ENCODE data around the gene CHMP1B.

DNA sequence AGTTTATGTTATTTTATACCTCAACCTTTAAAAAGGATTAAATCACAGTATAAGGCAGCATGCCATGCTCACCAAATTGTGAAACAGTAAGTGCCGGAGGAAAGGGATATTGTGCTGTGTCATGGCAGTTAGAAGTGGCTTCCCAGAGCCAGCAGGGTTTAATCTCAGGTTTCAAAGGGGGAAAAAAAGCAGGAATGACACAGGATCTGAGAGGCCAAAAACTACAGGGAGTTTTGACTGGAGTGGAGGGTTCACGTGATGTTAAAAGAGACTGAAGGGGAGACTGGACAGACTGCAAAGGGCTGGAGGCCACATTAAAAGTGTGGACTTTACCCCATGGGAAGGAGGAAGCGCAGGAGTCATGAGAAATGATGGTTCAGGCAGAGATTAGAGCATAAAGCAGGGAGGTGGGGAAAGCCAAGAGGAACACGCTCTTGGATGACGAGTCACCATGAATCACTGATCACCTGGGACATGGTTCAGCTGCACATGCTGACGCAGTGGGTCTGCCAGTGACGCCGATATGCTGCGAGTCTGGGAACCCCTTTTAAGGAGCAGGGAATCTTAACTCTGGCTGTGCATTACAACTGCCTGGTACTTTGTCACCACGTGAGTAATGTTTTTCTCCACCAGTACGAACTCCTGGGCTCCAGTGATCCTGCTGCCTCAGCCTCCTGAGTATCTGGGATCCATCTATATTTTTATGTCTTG is 6.1 kb downstream of the CHMP1B start:
- TF ChIP-seq, protein P1, sequence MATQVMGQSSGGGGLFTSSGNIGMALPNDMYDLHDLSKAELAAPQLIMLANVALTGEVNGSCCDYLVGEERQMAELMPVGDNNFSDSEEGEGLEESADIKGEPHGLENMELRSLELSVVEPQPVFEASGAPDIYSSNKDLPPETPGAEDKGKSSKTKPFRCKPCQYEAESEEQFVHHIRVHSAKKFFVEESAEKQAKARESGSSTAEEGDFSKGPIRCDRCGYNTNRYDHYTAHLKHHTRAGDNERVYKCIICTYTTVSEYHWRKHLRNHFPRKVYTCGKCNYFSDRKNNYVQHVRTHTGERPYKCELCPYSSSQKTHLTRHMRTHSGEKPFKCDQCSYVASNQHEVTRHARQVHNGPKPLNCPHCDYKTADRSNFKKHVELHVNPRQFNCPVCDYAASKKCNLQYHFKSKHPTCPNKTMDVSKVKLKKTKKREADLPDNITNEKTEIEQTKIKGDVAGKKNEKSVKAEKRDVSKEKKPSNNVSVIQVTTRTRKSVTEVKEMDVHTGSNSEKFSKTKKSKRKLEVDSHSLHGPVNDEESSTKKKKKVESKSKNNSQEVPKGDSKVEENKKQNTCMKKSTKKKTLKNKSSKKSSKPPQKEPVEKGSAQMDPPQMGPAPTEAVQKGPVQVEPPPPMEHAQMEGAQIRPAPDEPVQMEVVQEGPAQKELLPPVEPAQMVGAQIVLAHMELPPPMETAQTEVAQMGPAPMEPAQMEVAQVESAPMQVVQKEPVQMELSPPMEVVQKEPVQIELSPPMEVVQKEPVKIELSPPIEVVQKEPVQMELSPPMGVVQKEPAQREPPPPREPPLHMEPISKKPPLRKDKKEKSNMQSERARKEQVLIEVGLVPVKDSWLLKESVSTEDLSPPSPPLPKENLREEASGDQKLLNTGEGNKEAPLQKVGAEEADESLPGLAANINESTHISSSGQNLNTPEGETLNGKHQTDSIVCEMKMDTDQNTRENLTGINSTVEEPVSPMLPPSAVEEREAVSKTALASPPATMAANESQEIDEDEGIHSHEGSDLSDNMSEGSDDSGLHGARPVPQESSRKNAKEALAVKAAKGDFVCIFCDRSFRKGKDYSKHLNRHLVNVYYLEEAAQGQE (IDR thresholded peaks at IDR 0.05; ENCODE audit: borderline replicate concordance), result no peak
- no peak for TF ChIP-seq EZH2 (IDR thresholded peaks at IDR 0.05; ENCODE audit: borderline replicate concordance, insufficient read depth, low read length, poor library complexity, severe bottlenecking)
- TF ChIP-seq, protein P2, sequence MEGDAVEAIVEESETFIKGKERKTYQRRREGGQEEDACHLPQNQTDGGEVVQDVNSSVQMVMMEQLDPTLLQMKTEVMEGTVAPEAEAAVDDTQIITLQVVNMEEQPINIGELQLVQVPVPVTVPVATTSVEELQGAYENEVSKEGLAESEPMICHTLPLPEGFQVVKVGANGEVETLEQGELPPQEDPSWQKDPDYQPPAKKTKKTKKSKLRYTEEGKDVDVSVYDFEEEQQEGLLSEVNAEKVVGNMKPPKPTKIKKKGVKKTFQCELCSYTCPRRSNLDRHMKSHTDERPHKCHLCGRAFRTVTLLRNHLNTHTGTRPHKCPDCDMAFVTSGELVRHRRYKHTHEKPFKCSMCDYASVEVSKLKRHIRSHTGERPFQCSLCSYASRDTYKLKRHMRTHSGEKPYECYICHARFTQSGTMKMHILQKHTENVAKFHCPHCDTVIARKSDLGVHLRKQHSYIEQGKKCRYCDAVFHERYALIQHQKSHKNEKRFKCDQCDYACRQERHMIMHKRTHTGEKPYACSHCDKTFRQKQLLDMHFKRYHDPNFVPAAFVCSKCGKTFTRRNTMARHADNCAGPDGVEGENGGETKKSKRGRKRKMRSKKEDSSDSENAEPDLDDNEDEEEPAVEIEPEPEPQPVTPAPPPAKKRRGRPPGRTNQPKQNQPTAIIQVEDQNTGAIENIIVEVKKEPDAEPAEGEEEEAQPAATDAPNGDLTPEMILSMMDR (IDR thresholded peaks at IDR 0.05; ENCODE audit: poor library complexity, severe bottlenecking), result no peak
- TF ChIP-seq EP300 (conservative IDR thresholded peaks at IDR 0.05; ENCODE audit: poor library complexity, severe bottlenecking), result no peak
- TF ChIP-seq SMC3 (conservative IDR thresholded peaks at IDR 0.05; ENCODE audit: poor library complexity), result no peak
- TF ChIP-seq TAF1 (IDR thresholded peaks at IDR 0.05; ENCODE audit: low read depth), result no peak
